Measurements from ENCODE around the gene PNISR. TPM values are rescaled to one million over a fixed set of nuclear protein-coding genes. Genes with fewer than 3 reads are reported as not detected.

Gene PNISR
- total and polyA plus RNA-seq, 2 of the 13 experiments (the other 11 are each of a cell fraction or from before 2014, with no cell fraction given), result 43.0 to 48.0 TPM

- TF ChIP-seq, protein P1, sequence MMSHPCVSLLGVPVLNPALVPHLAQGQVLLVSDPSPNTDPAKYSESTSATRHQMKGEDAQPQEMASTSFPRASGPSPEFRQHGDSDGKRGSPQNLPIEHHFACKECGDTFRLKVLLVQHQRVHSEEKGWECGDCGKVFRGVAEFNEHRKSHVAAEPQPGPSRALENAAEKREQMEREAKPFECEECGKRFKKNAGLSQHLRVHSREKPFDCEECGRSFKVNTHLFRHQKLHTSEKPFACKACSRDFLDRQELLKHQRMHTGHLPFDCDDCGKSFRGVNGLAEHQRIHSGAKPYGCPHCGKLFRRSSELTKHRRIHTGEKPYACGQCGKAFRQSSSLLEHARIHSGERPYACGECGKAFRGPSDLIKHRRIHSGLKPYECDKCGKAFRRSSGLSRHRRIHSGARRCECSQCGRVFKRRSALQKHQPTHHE (CRISPR knock-in tag; IDR thresholded peaks at IDR 0.05; ENCODE audit: borderline replicate concordance), result no peak
- TF ChIP-seq PBX3 (CRISPR knock-in tag; IDR thresholded peaks at IDR 0.05; ENCODE audit: borderline replicate concordance) (no peak), ZNF674 (CRISPR knock-in tag; IDR thresholded peaks at IDR 0.05; ENCODE audit: low read depth) (no peak), TARDBP (CRISPR knock-in tag; IDR thresholded peaks at IDR 0.05) (no peak), ZNF282 (IDR thresholded peaks at IDR 0.05; ENCODE audit: partially characterized antibody) (no peak), RFXANK (CRISPR knock-in tag; IDR thresholded peaks at IDR 0.05) (no peak), ADNP (CRISPR knock-in tag; IDR thresholded peaks at IDR 0.05) (no peak), ZNF549 (CRISPR knock-in tag; IDR thresholded peaks at IDR 0.05) (no peak), ZMYM4 (CRISPR knock-in tag; IDR thresholded peaks at IDR 0.05) (peak; percentile 48; the same call in 1 of the 2 replicates), ZNF615 (CRISPR knock-in tag; IDR thresholded peaks at IDR 0.05; ENCODE audit: borderline replicate concordance) (no peak), ZNF260 (CRISPR knock-in tag; IDR thresholded peaks at IDR 0.05; ENCODE audit: borderline replicate concordance, low read depth) (no peak), LCORL (IDR thresholded peaks at IDR 0.05) (no peak), LCORL (CRISPR knock-in tag; IDR thresholded peaks at IDR 0.05) (no peak; the same call in 1 of the 2 replicates), NFKB2 (CRISPR knock-in tag; IDR thresholded peaks at IDR 0.05; ENCODE audit: borderline replicate concordance) (no peak), ERF (CRISPR knock-in tag; IDR thresholded peaks at IDR 0.05) (0 out of 2 replicates have a peak, but pooled peaks have one; percentile 2), ZNF709 (CRISPR knock-in tag; IDR thresholded peaks at IDR 0.05) (no peak; the same call in 1 of the 2 replicates), MED13 (CRISPR knock-in tag; IDR thresholded peaks at IDR 0.05) (no peak; the same call in 1 of the 2 replicates), RCOR2 (CRISPR knock-in tag; IDR thresholded peaks at IDR 0.05) (no peak), ZNF773 (CRISPR knock-in tag; IDR thresholded peaks at IDR 0.05; ENCODE audit: borderline replicate concordance) (no peak), STAG1 (CRISPR knock-in tag; IDR thresholded peaks at IDR 0.05) (peak; percentile 41), DNMT3B (CRISPR knock-in tag; conservative IDR thresholded peaks at IDR 0.05) (no peak)
- TF ChIP-seq, protein P2, sequence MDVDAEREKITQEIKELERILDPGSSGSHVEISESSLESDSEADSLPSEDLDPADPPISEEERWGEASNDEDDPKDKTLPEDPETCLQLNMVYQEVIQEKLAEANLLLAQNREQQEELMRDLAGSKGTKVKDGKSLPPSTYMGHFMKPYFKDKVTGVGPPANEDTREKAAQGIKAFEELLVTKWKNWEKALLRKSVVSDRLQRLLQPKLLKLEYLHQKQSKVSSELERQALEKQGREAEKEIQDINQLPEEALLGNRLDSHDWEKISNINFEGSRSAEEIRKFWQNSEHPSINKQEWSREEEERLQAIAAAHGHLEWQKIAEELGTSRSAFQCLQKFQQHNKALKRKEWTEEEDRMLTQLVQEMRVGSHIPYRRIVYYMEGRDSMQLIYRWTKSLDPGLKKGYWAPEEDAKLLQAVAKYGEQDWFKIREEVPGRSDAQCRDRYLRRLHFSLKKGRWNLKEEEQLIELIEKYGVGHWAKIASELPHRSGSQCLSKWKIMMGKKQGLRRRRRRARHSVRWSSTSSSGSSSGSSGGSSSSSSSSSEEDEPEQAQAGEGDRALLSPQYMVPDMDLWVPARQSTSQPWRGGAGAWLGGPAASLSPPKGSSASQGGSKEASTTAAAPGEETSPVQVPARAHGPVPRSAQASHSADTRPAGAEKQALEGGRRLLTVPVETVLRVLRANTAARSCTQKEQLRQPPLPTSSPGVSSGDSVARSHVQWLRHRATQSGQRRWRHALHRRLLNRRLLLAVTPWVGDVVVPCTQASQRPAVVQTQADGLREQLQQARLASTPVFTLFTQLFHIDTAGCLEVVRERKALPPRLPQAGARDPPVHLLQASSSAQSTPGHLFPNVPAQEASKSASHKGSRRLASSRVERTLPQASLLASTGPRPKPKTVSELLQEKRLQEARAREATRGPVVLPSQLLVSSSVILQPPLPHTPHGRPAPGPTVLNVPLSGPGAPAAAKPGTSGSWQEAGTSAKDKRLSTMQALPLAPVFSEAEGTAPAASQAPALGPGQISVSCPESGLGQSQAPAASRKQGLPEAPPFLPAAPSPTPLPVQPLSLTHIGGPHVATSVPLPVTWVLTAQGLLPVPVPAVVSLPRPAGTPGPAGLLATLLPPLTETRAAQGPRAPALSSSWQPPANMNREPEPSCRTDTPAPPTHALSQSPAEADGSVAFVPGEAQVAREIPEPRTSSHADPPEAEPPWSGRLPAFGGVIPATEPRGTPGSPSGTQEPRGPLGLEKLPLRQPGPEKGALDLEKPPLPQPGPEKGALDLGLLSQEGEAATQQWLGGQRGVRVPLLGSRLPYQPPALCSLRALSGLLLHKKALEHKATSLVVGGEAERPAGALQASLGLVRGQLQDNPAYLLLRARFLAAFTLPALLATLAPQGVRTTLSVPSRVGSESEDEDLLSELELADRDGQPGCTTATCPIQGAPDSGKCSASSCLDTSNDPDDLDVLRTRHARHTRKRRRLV (CRISPR knock-in tag; IDR thresholded peaks at IDR 0.05), result 0 out of 2 replicates have a peak, but pooled peaks have one; percentile 38
- TF ChIP-seq, protein P3, sequence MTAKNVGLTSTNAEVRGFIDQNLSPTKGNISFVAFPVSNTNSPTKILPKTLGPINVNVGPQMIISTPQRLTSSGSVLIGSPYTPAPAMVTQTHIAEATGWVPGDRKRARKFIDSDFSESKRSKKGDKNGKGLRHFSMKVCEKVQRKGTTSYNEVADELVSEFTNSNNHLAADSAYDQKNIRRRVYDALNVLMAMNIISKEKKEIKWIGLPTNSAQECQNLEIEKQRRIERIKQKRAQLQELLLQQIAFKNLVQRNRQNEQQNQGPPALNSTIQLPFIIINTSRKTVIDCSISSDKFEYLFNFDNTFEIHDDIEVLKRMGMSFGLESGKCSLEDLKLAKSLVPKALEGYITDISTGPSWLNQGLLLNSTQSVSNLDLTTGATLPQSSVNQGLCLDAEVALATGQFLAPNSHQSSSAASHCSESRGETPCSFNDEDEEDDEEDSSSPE (CRISPR knock-in tag; IDR thresholded peaks at IDR 0.05), result 0 out of 2 replicates have a peak, but pooled peaks have one; percentile 16
These were observed 741 bp upstream of the PNISR start (continued) for GRCh38 chr6:99425647-99426450.

Data from HepG2 (cell line).